HG03196 (cell line): ENCODE measurements around the gene MYRIP.
"Not testable (repeated sequence)": the region's sequence is repeated elsewhere in the genome, so short reads cannot be mapped to it uniquely, and the experiment has no call there.

Source experiments
- ATAC-seq: cut with Tn5 transposase; IDR thresholded peaks from one replicate; pipeline ENCODE4 v1.9.1; 2021; ENCODE audit not compliant: unreplicated experiment

Gene MYRIP

DNA sequence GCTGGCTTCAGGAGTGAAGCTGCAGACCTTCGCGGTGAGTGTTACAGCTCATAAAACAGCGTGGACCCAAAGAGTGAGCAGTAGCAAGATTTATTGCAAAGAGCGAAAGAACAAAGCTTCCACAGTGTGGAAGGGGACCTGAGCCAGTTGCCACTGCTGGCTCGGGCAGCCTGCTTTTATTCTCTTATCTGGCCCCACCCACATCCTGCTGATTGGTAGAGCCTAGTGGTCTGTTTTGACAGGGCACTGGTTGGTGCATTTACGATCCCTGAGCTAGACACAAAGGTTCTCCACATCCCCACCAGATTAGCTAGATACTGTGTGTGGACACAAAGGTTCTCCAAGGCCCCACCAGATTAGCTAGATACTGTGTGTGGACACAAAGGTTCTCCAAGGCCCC is 267.7 kb downstream of the MYRIP start:
- not testable (repeated sequence) for ATAC-seq

DNA sequence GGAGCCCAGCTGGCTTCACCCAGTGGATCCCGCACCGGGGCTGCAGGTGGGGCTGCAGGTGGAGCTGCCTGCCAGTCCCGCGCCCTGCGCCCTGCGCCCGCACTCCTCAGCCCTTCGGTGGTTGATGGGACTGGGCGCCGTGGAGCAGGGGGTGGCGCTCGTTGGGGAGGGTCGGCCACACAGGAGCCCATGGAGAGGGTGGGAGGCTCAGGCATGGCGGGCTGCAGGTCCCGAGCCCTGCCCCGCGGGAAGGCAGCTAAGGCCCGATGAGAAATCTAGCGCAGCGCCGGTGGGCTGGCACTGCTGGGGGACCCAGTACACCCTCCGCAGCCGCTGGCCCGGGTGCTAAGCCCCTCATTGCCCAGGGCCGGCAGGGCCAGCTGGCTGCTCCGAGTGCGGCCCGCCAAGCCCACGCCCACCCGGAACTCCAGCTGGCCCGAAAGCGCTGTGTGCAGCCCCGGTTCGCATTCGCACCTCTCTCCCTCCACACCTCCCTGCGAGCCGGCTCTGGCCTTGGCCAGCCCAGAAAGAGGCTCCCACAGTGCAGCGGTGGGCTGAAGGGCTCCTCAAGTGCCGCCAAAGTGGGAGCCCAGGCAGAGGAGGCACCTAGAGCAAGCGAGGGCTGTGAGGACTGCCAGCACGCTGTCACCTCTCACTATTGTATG is 268.6 kb downstream of the MYRIP start:
- ATAC-seq, result not testable (repeated sequence)

DNA sequence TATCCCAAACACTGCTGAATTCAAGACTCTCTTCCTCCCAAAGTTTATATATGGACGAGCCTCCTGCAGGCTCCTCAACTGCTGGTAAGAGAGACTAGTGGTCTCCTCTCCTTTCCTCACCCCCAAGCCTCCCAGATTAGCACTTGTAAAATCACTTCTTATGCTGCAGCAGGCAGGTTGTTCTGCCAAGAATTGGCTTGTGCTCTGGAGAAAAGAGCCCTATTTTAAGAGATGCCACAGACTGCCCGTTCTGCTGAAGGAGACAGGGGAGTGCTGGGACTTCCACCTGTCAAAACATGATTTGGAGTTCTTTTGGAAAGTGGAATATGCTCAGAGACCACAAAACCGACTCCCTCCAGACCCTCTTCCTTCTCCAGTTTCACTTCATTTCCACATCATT is 269.2 kb downstream of the MYRIP start:
- ATAC-seq, result no peak

DNA sequence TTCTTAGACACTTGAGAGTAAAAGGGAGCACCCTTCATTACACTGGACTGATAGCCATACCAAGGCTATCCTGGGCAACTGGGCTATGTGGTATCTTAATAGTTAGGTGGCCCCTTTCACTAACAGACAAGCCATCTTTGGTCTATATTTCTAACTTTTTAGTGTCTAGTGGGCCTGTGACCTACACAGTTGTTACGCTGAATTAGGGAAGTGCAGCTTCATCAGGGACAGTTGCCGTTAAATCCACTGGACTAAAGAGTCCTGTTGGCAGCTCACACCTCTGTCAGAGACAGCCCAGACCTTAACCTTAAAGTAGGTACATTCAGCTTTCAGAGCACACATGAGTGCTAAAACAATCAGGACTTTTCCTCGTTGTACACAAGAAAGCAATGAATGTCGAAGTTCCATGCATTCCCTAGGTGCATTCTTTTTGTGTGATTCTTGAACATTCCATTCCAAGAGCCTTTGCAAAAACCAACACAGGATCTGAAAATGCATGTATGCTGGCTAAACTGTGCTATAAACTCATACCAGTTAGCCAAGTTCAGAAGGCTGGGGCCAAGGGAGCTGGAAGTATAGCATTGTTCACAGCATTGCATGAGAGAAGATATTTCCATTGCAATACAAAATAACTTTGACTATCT is 269.9 kb downstream of the MYRIP start:
- no peak for ATAC-seq

DNA sequence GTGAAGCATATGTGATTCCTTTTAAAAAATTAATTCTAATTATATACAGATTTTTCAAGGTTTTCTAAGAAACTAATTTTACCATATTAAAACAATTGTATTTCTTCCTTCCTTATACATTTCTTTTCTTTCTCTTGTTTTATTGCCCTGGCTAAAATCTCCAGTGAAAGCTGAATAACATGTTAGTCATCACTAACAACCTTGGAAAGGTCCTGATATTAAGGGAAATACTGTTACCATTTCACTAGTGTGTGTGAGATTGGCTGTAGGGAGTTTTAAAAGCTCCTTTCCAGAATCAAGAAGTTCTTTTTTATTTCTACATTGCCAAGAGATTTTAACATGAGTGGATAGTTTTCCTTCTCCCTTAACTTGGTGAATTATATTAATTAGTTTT is 270.4 kb downstream of the MYRIP start:
- no peak for ATAC-seq

DNA sequence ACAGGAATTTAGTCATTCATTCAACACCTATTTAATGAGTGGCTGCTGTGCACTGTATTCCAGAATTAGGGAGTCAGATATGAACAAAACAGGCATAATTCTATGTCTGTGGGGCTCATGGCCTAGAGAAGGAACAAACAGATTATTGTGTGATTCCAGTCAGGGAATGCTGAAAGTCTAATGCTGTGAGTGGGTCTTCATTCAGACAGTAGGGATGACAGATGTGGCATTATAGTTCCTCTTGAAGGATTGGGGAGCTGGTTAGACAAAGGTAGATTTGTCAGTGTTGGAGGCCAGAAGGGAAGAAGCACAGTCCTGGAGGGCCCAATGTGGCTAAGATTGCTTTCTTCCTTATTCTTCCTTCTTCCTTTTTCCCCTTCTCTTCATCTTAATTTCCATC is 273.7 kb downstream of the MYRIP start:
- no peak for ATAC-seq

DNA sequence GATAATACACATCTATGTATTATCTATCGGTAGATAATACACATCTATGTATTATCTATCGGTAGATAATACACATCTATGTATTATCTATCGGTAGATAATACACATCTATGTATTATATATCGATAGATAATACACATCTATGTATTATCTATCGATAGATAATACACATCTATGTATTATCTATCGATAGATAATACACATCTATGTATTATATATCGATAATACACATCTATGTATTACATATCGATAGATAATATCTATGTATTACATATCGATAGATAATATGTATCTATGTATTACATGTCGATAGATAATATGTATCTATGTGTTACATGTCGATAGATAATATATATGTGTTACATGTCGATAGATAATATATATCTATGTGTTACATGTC is 275.0 kb downstream of the MYRIP start:
- not testable (repeated sequence) for ATAC-seq

DNA sequence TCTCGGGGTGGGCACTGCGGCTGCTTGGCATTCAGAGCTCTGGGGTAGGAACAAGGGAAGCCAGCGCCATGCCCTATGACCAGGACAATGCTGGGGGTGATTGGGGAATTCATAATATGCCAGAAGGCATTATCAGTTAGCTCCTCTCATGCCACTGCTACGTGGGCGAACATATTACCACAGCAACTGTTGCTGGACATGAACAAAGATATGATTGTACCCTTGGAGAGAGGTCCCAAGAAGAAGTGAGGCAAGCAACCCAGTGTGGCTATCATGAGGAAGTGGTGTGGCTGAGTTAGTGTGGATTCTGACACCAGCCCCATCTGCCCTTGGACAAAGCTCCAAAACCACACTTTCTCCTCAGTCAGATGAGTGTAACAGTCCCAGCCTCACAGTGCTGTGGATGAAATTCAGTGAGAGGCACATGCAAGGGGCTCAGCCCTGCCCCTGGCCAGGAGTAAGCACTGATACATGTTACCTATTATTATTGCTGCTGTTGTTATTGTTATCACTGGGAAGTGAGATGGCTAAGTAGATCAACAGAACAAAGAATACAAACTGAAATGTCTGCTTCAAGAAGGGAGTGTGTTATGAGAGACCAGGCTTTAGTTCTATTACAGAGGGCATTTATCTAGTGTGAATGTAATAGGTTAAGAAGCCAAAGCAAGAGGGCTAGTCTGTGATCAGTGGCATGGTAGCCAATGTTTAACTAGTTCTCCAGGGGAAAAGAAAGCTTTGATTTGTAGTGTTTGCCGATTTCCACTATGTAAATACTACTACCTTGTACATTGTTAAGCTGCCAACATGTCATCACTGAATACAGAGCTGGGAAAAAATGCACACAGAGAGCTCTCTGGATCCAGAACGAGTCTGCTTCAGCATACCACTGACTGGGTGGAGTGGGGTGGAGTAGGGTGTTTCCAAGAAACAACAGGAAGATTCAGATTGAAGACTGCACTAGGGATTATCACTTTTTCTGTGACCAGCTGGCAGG is 277.8 kb downstream of the MYRIP start:
- ATAC-seq, result no peak

DNA sequence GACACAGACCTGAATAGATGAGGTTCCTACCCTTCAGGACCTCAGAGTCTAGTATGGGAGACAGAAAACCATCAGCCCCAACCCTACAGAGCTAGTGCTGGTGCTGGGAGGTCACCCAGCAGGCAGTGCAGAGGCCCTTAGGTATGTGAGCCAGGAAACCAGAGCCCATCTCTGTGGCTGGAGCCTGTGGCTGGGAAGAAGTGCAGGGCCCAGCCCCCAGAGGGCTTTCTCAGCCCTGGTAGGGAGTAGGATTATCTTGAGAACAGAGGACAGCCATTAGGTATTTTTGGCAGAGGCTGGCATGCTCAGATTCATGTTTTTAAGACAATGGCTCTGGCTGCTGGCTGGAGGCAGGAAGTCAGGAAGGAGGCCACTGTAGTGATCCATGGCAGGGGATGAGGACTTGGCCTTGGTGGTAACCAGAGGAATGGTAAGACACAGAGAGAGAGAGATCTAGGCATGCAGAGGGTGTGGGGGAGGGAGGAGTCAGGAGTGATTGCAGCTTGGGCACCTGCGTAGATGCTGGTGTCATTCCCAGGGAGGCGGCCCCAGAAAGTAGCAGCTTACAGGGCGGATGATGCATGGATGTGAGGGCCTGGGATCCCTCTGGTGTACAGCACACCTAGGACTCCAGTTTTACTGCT is 279.2 kb downstream of the MYRIP start:
- ATAC-seq, result no peak

DNA sequence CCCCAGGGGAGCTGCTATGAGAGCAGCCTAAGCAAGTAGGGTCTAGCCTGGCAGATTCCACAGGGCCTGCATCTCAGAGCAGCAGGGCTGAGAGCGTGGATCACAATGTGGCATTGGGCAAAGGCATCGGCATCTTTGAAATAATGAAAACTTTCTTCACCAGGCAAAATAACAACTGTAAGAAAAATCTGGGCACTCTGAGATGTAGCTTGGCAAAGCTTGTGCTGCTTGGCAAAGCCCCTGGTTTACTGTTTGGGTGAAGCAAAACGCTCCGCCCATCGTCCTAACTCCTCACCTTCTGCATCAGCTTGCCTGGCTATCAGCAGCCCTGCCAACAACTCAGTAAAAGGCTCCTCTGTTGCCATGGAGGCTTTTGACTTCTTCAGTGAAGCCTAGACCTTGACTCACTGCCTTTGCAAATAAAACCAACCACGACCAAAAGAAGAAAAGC is 287.3 kb downstream of the MYRIP start:
- ATAC-seq, result no peak

DNA sequence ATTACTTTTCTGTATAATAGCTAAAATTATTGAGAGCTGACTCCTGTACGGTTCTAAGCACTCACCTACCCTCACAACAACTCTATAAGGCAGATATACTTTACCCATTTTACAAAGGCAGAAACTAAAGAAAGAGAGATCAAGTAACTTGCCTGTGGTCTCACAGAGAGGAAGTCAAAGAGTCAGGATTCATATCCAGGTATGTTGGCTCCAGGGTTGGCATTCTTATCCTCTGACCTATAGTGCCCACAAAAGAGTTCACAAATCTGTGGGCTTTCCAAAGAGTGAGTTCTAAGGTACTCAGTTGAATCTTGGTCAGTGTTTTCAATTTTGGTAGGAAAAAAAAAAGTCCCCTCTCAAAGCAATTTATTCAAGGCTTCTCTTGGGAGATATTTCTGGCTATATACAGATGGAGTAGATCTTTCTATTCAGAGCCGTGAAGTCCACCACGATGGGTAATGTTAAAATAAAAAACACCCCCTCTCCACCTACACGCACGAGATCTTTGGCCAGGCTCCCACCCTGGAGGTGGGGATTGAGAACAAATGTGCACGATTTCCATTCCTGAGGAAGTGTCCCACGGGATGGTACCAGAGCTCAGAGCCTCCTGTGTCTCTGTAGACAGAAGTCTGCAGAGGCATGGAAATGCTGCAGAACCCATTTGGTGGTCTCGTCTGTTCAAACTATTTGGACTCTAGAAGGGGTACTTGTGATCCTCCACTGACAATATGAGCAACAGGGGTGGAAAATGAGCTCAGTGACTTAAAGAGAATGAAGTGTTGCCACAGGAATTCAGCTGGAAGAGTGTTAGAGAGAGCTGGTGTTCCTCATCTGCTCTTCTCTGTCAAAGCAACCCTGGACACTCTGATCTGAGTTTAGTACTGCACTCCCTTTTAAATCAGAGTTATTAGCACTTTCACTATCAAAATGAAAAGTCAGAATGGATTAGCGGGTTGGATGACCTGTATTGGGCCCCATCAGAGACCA is 288.0 kb downstream of the MYRIP start:
- ATAC-seq, result no peak

DNA sequence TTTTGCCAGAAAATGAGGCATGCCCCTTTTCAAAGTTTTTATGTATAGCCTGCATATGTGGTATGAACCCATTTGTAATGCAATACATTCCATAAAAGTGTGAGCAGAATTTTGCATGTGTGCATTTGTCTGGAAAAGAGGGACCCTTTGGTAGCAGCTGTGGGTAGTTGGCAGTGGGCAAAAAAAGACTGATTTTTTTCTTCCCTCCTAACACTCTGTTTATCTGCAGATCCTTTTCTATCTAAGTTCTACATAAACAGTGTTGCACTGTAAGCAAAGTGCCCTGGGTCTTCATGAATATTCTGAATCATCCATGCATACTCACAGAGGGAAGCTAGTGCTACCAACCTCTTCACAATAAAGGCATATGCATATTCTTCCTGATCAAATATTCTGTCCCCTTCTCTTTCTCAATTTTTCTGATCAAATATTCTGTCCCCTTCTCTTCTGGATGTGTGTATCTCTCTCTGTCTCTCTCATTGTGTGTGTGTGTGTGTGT is 288.9 kb downstream of the MYRIP start:
- ATAC-seq, result no peak

DNA sequence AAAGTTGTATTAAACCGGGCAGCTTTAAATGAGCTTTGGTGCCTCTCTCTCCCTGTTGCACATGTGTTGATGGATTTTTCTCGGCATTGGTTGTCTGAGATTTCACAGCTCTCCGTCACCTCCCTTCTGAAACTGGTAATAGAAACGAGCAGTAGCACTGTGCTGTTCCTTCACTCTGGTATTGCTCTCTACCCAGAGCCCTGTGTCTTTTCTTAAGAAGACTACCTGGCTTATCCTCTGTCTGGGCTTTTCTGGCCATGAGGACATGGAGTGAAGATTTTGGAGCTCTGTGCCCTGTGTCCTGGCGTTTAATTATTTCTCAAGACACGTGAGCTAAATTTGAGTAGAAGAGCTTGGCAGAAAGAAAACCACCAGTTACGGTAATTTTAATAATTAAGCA is 290.5 kb downstream of the MYRIP start:
- ATAC-seq, result no peak

DNA sequence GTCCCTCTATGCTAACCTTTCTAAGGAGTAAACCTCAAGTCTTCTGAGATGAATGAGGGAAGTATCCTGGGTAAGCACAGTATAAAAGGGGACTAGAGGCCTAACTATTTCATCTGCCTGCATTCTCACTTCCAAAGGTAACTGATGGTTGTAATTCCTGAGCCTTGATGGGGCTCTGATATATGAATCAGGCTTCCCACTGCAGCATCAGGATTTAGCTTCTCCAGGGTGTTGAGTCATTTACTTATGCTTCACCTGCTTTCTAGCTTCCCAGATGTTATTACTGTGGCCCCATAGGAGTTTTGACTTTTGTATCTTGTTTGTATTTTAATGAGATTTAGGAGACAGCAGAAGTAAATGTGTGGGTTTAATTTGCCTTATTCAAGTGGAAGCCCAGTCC is 292.8 kb downstream of the MYRIP start:
- ATAC-seq, result no peak

DNA sequence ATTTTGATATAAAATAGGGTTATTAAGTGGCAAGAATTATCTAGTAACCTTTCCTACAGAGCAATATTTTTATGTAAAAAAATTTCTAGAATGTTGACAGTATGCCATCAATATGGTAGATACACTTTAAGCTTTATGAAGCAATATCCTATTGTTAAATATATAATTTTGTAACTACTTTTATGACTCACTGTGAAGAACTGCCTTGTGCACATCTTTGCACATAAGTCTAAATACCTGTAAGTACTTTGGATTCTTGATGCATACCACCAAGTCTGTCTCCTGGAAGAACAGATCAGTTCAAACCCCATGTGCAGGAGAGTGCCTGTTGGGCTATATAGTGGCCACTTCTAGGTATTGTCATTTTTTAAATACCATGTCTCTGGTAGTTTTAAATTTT is 294.4 kb downstream of the MYRIP start:
- no peak for ATAC-seq

DNA sequence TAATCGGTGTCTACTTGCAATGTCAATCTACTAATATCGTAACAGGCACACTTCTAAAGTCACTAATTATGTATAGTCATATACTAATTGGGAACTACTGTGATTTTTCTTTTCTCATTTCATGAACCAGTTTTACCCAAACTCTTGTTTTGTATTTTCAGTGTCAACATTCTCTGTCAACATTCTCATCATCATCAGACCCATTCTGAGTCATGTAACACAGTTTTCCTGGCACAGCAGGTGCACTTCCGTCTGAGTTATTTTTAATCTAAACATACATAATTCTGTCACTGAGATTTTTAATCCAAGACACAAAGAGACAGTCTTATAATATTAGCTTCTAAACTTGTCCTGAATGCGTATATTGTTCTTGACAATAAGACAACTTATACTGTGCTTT is 295.0 kb downstream of the MYRIP start:
- ATAC-seq, result no peak

DNA sequence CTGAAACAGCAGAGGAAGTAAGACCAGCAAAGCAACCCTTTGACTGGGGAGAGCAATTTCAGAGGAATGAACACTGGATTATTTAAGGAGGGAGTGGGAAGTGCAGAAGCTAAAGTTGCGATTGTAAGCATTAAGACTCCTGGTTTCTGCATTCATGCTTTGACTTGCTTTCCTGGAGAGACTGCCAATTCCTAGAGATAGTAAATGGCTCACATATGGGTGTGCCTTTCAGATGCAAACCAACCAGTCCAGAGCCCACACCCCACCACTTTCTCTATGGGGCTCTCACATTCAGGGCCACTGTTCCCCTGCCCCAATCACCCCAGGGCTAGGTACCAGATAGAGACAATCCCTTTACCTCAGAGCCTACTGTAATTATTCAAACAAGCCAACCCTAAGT is 299.2 kb downstream of the MYRIP start:
- no peak for ATAC-seq

DNA sequence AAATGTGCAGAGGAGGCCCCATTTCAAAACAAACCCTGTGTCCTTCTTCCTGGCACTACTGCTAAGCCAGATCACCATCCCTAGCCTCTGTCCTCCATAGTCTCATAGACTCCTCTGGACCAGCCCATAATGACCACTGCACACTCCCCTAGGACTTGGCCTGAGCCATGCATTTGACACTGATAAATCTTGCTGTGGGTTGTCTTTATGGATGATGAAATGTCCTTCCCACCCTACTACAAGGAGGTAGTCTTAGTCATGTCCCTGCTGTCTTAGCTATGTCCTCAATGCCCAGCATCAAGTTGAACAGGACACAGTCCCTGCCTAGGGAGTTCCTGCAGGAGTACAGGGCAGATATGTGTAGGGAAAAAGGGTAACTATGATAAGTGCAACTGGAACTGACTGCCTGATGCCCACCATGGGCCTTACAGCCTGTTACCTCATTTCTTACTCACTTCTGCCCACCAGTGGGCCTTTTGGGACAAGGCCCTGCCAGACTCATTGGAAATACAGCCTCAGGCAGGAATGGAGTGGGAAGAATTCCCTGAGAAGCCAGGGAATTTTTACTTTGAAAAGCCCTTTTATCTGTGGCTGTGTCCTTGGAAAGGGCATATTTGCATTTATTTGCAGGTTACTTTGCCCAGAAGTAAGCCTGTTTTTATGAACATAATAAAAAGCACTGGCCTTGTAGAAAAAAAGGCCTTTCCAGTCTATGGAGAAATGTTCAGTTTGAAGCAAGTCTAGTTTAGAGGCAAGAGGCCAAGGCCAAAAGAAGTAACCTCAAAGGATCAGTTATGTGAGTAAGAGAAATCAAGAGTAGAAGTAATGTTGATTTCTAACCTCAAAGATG is 300.5 kb downstream of the MYRIP start:
- no peak for ATAC-seq
